ENCODE measurements around the gene VCP. TPM values are rescaled to one million over a fixed set of nuclear protein-coding genes. Genes with fewer than 3 reads are reported as not detected.

The VCP gene
- total RNA-seq, 4 donors from 2014 or later: 160 to 254 (median 186) TPM

DNA sequence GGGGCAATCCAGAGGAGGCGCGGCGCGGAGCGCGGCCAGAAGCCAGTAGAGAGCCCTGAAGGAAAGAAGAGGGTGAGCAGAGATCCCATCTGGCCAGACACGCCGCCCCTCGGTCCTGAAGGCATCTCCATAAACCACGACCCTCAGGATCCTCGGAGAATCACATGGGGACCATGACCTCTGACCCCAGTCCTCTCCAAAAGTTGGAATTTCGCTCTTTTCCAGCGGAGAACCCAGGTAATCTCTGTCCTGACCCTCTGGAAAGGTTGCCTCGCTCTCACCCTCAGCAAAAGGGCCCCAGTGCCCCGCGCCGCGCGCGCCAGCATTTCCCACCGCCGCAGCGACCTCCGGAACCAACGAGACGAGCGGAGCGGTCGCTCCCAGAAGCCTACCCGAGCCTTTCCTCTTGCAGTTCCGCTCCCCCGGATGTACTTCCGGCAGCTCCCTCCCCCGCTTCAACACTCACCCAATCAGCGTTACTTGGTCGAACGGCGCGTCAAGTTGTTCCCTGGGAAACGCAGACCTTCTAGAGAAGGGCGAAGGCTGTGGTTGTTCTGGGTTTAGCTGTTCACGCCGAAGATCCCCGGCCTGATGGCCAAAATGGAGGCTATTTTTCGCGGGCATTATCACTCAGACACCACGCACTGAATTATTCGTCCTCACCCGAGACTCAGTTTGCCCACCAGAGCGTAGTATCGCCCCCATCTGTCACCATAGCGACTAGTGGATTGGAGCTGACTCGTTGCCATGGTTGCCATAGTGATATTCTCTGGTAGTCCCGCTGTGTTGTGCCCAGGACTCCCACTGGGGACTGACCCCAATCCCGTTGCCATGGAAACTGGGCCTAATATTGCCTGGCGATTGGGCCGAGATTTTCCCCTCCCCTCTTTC is 30.6 kb upstream of the VCP start, which contains the start of gene STOML2:
TSS of gene STOML2 (minus strand) at position 363 of the 891 bp plus-strand sequence. CDS start at position 326, 37 bp downstream.
- peak in 3 of 4 donors; percentile 18 to 38 (median 31) for TF ChIP-seq POLR2A (IDR thresholded peaks at IDR 0.05)
- TF ChIP-seq, protein P1, sequence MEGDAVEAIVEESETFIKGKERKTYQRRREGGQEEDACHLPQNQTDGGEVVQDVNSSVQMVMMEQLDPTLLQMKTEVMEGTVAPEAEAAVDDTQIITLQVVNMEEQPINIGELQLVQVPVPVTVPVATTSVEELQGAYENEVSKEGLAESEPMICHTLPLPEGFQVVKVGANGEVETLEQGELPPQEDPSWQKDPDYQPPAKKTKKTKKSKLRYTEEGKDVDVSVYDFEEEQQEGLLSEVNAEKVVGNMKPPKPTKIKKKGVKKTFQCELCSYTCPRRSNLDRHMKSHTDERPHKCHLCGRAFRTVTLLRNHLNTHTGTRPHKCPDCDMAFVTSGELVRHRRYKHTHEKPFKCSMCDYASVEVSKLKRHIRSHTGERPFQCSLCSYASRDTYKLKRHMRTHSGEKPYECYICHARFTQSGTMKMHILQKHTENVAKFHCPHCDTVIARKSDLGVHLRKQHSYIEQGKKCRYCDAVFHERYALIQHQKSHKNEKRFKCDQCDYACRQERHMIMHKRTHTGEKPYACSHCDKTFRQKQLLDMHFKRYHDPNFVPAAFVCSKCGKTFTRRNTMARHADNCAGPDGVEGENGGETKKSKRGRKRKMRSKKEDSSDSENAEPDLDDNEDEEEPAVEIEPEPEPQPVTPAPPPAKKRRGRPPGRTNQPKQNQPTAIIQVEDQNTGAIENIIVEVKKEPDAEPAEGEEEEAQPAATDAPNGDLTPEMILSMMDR (IDR thresholded peaks at IDR 0.05): peak in 1 of 6 experiments; percentile 48
- Histone ChIP-seq H3K27me3 (no peaks in the 10 kb centered on the region), H3K36me3 (peaks cover 17 to 70% (median 43%) of the 10 kb centered on the region in 3 donors), H3K27ac (peak within 1 kb of the TSS; percentile 87 to 94 (median 90)), H3K4me3 (peak within 1 kb of the TSS; percentile 62 to 87 (median 72)), H3K9me3 (no peaks in the 10 kb centered on the region), H3K4me1 (peaks cover 10 to 28% (median 21%) of the 10 kb centered on the region in 3 donors)
- intact Hi-C loops (cut with DNase I): no loop called here
- 0 to 1% methylated on average over 18 to 23 of the region's 57 CpGs for WGBS, 2 donors
- DNase-seq: peak; percentile 78

DNA sequence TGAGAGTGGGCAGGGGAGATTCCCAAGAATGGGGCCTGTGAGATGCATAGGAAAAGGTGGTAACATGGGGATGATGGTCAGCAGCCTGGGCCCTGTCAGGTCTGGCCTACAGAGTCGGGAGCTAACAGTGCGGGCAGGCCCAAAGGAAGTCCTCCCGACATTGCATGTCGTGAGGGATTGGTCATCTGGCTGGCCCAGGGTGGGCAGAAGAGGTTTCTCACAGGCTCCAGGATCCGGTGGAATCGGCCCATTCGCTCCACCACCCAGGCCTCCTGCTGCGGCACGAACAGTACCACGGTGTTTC is 30.0 kb upstream of the VCP start:
- intact Hi-C loops (cut with DNase I): no loop called here
- 0% methylated on average over 2 to 3 of the region's 10 CpGs for WGBS, 2 donors
- no peak for DNase-seq
- Histone ChIP-seq H3K9me3 (no peaks in the 10 kb centered on the region), H3K36me3 (peaks cover 11 to 64% (median 37%) of the 10 kb centered on the region in 3 donors), H3K27me3 (no peaks in the 10 kb centered on the region), H3K4me3 (peak overlapping the region; percentile 62 to 87 (median 72)), H3K4me1 (peaks cover 10 to 28% (median 21%) of the 10 kb centered on the region in 3 donors), H3K27ac (peak overlapping the region; percentile 87 to 94 (median 90))
- TF ChIP-seq POLR2A (IDR thresholded peaks at IDR 0.05): no peak
- TF ChIP-seq, protein P1 (IDR thresholded peaks at IDR 0.05): no peak

DNA sequence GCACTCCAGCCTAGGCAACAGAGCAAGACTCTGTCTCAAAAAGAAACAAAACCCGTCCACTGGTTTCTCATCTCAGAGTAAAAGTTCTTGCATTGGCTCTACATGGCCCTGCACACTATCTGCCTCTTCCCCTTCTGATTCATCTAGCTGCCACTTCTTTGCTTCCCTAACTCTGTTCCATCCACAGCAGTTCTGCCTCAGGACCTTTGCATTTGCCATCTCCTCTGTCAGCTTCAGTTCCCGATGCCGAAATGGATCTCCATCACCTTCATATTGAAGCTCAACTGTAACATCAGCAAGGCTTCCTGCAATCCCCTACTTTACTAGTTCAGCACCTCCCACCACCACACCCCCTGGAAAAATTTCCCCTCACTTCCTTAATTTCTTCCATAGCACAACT is 25.1 kb upstream of the VCP start:
- no peak for DNase-seq
- Histone ChIP-seq H3K36me3 (peaks cover 0 to 54% (median 15%) of the 10 kb centered on the region in 3 donors), H3K9me3 (no peaks in the 10 kb centered on the region), H3K4me1 (peaks cover 14 to 40% (median 26%) of the 10 kb centered on the region in 3 donors), H3K27ac (no peak overlapping the region), H3K4me3 (no peak overlapping the region), H3K27me3 (no peaks in the 10 kb centered on the region)
- intact Hi-C loops (cut with DNase I): loop anchor here (10.0 kb wide), 1 partner anchor 203 kb away; a partner anchor contains a TSS
- TF ChIP-seq, protein P1 (IDR thresholded peaks at IDR 0.05): no peak
- no peak for TF ChIP-seq POLR2A (IDR thresholded peaks at IDR 0.05)
- 76 to 83% methylated on average over 3 of the region's 3 CpGs for WGBS, 2 donors

DNA sequence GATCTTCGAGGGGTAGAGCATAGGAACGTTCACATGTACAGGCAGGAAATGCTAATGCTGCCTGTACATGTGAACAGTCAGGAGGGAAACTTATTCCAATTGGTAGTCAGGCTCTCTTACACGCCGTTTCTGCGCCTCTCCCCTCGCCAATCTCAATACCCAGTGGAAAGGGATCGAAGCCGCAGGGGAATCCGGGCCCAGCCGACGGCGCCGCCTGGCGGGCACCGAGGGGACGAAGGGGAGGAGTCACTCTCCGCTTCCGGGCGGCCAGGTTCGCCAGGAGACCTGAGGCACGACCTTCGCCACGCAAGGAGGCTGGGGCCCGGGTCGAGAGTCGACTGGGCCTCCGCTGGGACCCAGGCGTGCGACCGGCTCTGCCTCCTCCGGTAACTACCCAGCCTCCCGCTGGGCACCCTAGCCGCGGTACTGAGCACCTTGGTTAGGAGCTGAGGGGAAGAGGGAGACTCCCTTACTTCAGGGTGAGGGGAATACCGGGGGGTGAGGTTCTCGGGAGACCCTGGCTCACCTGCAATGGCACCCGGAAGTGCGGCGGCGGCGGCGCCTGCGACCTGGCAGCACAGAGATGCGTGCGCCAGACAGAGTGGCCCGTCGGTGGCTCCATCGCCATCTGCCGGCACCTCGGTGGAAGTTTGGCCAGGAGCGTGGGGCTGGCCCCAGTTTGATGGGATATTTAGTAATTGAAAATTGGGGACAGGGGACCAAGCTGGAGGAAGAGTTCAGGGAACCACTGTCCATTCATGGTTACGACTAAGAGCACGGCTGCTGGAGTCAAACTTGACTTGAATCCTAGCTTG is 23.8 kb upstream of the VCP start, which contains the start of gene PIGO:
TSS of gene PIGO (minus strand) at position 557 of the 815 bp plus-strand sequence. CDS start 1,026 bp downstream, outside the sequence.
- intact Hi-C loops (cut with DNase I): loop anchor here (10.0 kb wide), 1 partner anchor 201 kb away; a partner anchor contains a TSS
- peak; percentile 63 for DNase-seq
- 0 to 1% methylated on average over 11 to 13 of the region's 53 CpGs for WGBS, 2 donors

More for the DNA sequence above, 23.8 kb upstream of the VCP start, which contains the start of gene PIGO:
- Histone ChIP-seq H3K36me3 (peaks cover 7 to 62% (median 28%) of the 10 kb centered on the region in 3 donors), H3K4me3 (peak within 1 kb of the TSS; percentile 76 to 99 (median 90)), H3K27me3 (no peaks in the 10 kb centered on the region), H3K4me1 (peaks cover 7 to 27% (median 14%) of the 10 kb centered on the region in 3 donors), H3K9me3 (no peaks in the 10 kb centered on the region), H3K27ac (peak within 1 kb of the TSS; percentile 96 to 100 (median 99))
- peak in 2 of 4 donors; percentile 46 to 56 for TF ChIP-seq POLR2A (IDR thresholded peaks at IDR 0.05)
- TF ChIP-seq, protein P1 (IDR thresholded peaks at IDR 0.05): peak; percentile 64 to 87 (median 82)
